ENCODE data around the gene SMYD3.

DNA sequence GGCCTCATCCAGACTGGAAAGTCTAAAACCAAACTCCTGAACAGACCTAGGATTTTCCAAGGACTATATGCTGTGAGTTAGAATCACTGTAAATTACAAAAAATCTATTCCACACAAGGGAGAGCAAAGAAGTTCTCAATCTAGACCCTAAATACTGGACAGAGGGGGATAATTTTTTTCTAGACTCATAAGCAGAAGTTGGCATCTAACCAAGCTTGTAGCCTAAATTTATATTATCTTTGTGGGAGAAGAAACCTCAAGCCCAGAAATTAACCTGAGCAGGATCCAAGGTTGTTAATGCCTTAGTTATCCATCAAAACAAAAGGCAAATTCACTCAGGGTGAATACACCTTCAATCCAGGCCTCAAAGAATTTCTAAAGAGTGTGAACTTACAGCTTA lies 290.2 kb downstream of the SMYD3 start:
- no peak for TF ChIP-seq ZNF302 (CRISPR knock-in tag; IDR thresholded peaks at IDR 0.05)
- TF ChIP-seq, protein P1, sequence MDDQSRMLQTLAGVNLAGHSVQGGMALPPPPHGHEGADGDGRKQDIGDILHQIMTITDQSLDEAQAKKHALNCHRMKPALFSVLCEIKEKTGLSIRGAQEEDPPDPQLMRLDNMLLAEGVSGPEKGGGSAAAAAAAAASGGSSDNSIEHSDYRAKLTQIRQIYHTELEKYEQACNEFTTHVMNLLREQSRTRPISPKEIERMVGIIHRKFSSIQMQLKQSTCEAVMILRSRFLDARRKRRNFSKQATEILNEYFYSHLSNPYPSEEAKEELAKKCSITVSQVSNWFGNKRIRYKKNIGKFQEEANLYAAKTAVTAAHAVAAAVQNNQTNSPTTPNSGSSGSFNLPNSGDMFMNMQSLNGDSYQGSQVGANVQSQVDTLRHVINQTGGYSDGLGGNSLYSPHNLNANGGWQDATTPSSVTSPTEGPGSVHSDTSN (IDR thresholded peaks at IDR 0.05) = no peak
- TF ChIP-seq NFE2L2 (conservative IDR thresholded peaks at IDR 0.05; ENCODE audit: low read length) = no peak
- TF ChIP-seq, protein P2, sequence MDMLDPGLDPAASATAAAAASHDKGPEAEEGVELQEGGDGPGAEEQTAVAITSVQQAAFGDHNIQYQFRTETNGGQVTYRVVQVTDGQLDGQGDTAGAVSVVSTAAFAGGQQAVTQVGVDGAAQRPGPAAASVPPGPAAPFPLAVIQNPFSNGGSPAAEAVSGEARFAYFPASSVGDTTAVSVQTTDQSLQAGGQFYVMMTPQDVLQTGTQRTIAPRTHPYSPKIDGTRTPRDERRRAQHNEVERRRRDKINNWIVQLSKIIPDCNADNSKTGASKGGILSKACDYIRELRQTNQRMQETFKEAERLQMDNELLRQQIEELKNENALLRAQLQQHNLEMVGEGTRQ (IDR thresholded peaks at IDR 0.05) = no peak
- TF ChIP-seq, protein P3, sequence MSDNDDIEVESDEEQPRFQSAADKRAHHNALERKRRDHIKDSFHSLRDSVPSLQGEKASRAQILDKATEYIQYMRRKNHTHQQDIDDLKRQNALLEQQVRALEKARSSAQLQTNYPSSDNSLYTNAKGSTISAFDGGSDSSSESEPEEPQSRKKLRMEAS (IDR thresholded peaks at IDR 0.05) = no peak
